OCI-LY3 (cell line): ENCODE results near the gene KRT8.

Experiments
- CTCF ChIP-seq: fragments of 200-600, 300-600 bp; sonication (generic); IDR thresholded peaks from 2 replicates; pipeline ENCODE4 v1.5.1; 2014; ENCODE audit warnings: antibody characterized with exemption, low read length, low read depth
- EZH2phosphoT487 ChIP-seq: fragments of 200-600 bp; shearing (Covaris generic); IDR thresholded peaks from 2 replicates; pipeline ENCODE4 v1.6.1; 2018; ENCODE audit warnings: antibody characterized with exemption, mixed run types, low read depth

GRCh38 chr12:52900896-52901714 is 3.8 kb downstream of the KRT8 start:
- TF ChIP-seq CTCF, result no peak
- TF ChIP-seq EZH2phosphoT487, result no peak
